Endothelial cell of umbilical vein (primary cell): ENCODE measurements around the gene YWHAE. TPM values are rescaled to one million over a fixed set of nuclear protein-coding genes. Genes with fewer than 3 reads are reported as not detected.

Source experiments
- BruUV-seq: library from RNA; stranded (reverse); fragments of 400-500 nt; replicated peaks from 2 replicates; lab custom pipeline; 2021; lab: Mats Ljungman, UMichigan
- CTCF ChIA-PET: fragments of 300-600, 350-600 bp; sonication (Branson Sonifier 250); formaldehyde crosslinking; loops from one replicate; lab custom pipeline; 2021; ENCODE audit warnings: antibody characterized with exemption, inconsistent platforms; lab: Charles Lee
- POLR2A ChIA-PET: fragments of 300-600, 350-600 bp; sonication (Branson Sonifier 250); formaldehyde crosslinking; loops from one replicate; lab custom pipeline; 2021; ENCODE audit warnings: antibody characterized with exemption, inconsistent platforms; lab: Charles Lee
- DNase-seq: peaks from one replicate; pipeline ENCODE4 v3.0.0-alpha.2; 2011; ENCODE audit warnings: low read depth, low spot score
- FAIRE-seq: peaks from 2 replicates; lab custom pipeline; 2011; peaks lifted over from hg19 to GRCh38; lab: Jason Lieb, UNC
- H2AFZ ChIP-seq: 2 replicates; pipeline ENCODE4 v1.6.0; 2012; ENCODE audit warnings: low read depth, low read length, control low read depth, inconsistent platforms
- H3K27ac ChIP-seq: 2 replicates; pipeline ENCODE4 v1.5.1; 2011; ENCODE audit warnings: low read depth, mild to moderate bottlenecking, control low read depth, low read length, moderate library complexity; ENCODE audit not compliant: insufficient read depth
- H3K27me3 ChIP-seq, 2 experiments: 2 replicates each; pipeline versions ENCODE4 v1.6.0 to v1.6.1; 2011; ENCODE audit warnings: low read length in 2 of 2, mixed read lengths in 1 of 2; ENCODE audit not compliant: control insufficient read depth in 2 of 2, insufficient read depth in 2 of 2
- H3K36me3 ChIP-seq, 2 experiments: 2 replicates in 1 of 2; 3 replicates in 1 of 2; pipeline ENCODE4 v1.5.1; 2011; ENCODE audit warnings: low read length in 2 of 2, mild to moderate bottlenecking in 1 of 2, moderate library complexity in 1 of 2; ENCODE audit not compliant: control insufficient read depth in 2 of 2, insufficient read depth in 2 of 2; ENCODE audit errors: extremely low read depth in 1 of 2
- H3K4me1 ChIP-seq: 3 replicates; pipeline ENCODE4 v1.5.1; 2011; ENCODE audit warnings: mild to moderate bottlenecking, low read length; ENCODE audit not compliant: control insufficient read depth, insufficient read depth; ENCODE audit errors: extremely low read depth
- H3K4me2 ChIP-seq: 2 replicates; pipeline ENCODE4 v1.6.1; 2011; ENCODE audit warnings: low read length, control low read depth, mixed read lengths; ENCODE audit not compliant: insufficient read depth
- H3K4me3 ChIP-seq, 3 experiments: fragments of 200-600 bp in 1 of 3; sonication (generic), shearing (Covaris generic) in 1 of 3; replicated peaks in 1 of 3; 2 replicates each; pipeline ENCODE4 v1.5.1; 2011 to 2016; ENCODE audit warnings: control low read depth in 3 of 3, low read length in 3 of 3, mild to moderate bottlenecking in 2 of 3, inconsistent platforms in 1 of 3, low read depth in 1 of 3, moderate library complexity in 1 of 3; ENCODE audit not compliant: insufficient read depth in 1 of 3
- H3K79me2 ChIP-seq: 2 replicates; pipeline ENCODE4 v1.6.0; 2012; ENCODE audit warnings: low read length, inconsistent platforms; ENCODE audit not compliant: control insufficient read depth, insufficient read depth
- H3K9ac ChIP-seq: replicated peaks from 2 replicates; pipeline ENCODE3; 2011; ENCODE audit warnings: low read length, control low read depth; ENCODE audit not compliant: insufficient read depth; ENCODE audit errors: extremely low read depth
- H3K9me1 ChIP-seq: replicated peaks from 3 replicates; pipeline ENCODE4 v1.6.0; 2011; ENCODE audit warnings: mild to moderate bottlenecking, low read length; ENCODE audit not compliant: control insufficient read depth, insufficient read depth; ENCODE audit errors: extremely low read depth
- H3K9me3 ChIP-seq: replicated peaks from 2 replicates; pipeline ENCODE4 v1.5.1; 2012; ENCODE audit warnings: low read length, inconsistent platforms; ENCODE audit not compliant: control insufficient read depth, insufficient read depth
- H4K20me1 ChIP-seq: replicated peaks from 2 replicates; pipeline ENCODE3; 2011; ENCODE audit warnings: mild to moderate bottlenecking, low read length; ENCODE audit not compliant: control insufficient read depth, insufficient read depth; ENCODE audit errors: extremely low read depth
- EZH2 ChIP-seq: IDR thresholded peaks from 2 replicates; pipeline ENCODE4 v1.6.1; 2012; ENCODE audit warnings: borderline replicate concordance, low read depth, mild to moderate bottlenecking, moderate library complexity, low read length, inconsistent platforms; ENCODE audit not compliant: severe bottlenecking
- FOS ChIP-seq: IDR thresholded peaks from 2 replicates; pipeline ENCODE4 v1.6.1; 2011; ENCODE audit warnings: mild to moderate bottlenecking, low read length, moderate library complexity, borderline replicate concordance; ENCODE audit not compliant: insufficient read depth
- GATA2 ChIP-seq: IDR thresholded peaks from 2 replicates; pipeline ENCODE4 v1.7.0; 2011; ENCODE audit warnings: low read depth, mild to moderate bottlenecking, moderate library complexity, mixed read lengths, low read length; ENCODE audit not compliant: insufficient read length, insufficient read depth
- JUN ChIP-seq: IDR thresholded peaks from 2 replicates; pipeline ENCODE4 v1.6.1; 2011; ENCODE audit warnings: borderline replicate concordance, low read depth; ENCODE audit not compliant: insufficient read length, insufficient read depth
- MYC ChIP-seq: IDR thresholded peaks from one replicate; pipeline ENCODE4 v1.6.1; 2011; ENCODE audit warnings: mild to moderate bottlenecking, low read depth, low read length
- POLR2A ChIP-seq: IDR thresholded peaks from 2 replicates; pipeline ENCODE4 v1.6.1; 2012; ENCODE audit warnings: low read depth, mild to moderate bottlenecking, control low read depth, low read length
- POLR2AphosphoS5 ChIP-seq: IDR thresholded peaks from 2 replicates; pipeline ENCODE4 v1.6.1; 2012; ENCODE audit warnings: low read depth, mild to moderate bottlenecking, control low read depth, low read length, moderate library complexity; ENCODE audit not compliant: insufficient read depth
- dilution Hi-C: fragments of 300-500 bp; cut with MboI; formaldehyde crosslinking; loops from one replicate; pipeline ENCODE4 v1.15.0; 2019; ENCODE audit warnings: low sequenced_read_pairs; ENCODE audit not compliant: extremely low pct_ligation_motif_present
- intact Hi-C: fragments of 100-400 bp; cut with micrococcal nuclease; formaldehyde crosslinking; loops from one replicate; pipeline ENCODE4 v1.10.0; 2022
- polyA plus RNA-seq, 4 experiments: library from polyadenylated mRNA; depleted of rRNA in 3 of 4; stranded (reverse) in 3 of 4; unstranded in 1 of 4; fragments of >200 nt; gene quantifications; 2 replicates each; pipeline versions ENCODE4 v1.2.1 to v1.2.3, GENCODE V29; 2011 to 2012; ENCODE audit warnings: missing spikeins in 1 of 4
- total RNA-seq: library from RNA; stranded (reverse); gene quantifications from 2 replicates; pipeline ENCODE4 v1.2.3, GENCODE V29; 2021
- TF ChIP-seq, protein P1 (sequence below): IDR thresholded peaks from 2 replicates; pipeline ENCODE4 v1.6.1; 2011; ENCODE audit not compliant: insufficient read depth, insufficient read length
- TF ChIP-seq, protein P2 (sequence below), 2 donors: IDR thresholded peaks; 1 replicate in 1 of 2; 2 replicates in 1 of 2; pipeline ENCODE4 v1.5.1; 2011; ENCODE audit warnings: low read length in 2 of 2, mild to moderate bottlenecking in 2 of 2, moderate library complexity in 2 of 2, control low read depth in 1 of 2, inconsistent platforms in 1 of 2, low read depth in 1 of 2; ENCODE audit not compliant: insufficient read depth in 1 of 2; ENCODE audit errors: extremely low read depth in 1 of 2

YWHAE gene
- total and polyA plus RNA-seq, 2 donors (not counting 3 experiments of a cell fraction or from before 2014, with no cell fraction given) = 396 to 819 TPM

DNA sequence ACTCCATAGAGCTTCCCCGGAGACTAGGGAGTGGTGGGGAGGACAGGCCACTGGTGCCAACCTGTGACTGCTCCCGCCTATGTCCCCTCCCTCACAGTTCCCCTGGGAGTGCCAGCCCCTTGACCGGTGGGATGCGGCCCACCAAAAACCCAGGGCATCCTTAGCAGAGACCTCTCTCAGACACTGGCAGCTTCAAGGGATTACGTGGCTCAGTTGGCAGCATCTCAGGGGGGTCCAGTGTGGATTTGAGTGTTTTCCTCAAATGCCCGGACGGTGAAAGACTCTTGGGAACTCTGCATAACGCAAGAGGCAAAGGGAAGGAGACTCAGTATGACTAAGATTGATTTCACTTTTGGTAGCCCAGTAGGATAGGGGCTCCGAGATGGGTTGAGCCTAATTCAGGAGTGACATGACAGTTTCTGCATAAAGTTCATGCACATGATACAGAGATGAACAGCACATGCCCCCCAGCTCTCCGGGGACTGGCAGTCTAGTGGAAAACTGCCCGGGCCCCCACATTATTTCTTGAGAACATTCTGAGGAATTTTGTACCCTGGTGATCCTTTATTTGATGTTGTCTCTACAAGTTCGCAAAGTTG, 70.2 kb downstream of the YWHAE start:
- Histone ChIP-seq H4K20me1 (no peaks in the 10 kb centered on the region), H3K27me3 (no peaks in the 10 kb centered on the region), H3K4me2 (no peak overlapping the region), H3K36me3 (no peaks in the 10 kb centered on the region), H3K9me1 (no peaks in the 10 kb centered on the region), H3K27ac (no peak overlapping the region), H3K9me3 (no peaks in the 10 kb centered on the region), H3K4me3 (no peak overlapping the region), H3K79me2 (no peaks in the 10 kb centered on the region), H2AFZ (no peak overlapping the region), H3K9ac (no peak overlapping the region), H3K4me1 (no peaks in the 10 kb centered on the region)
- dilution Hi-C loops = no loop called here
- TF ChIP-seq, protein P1, sequence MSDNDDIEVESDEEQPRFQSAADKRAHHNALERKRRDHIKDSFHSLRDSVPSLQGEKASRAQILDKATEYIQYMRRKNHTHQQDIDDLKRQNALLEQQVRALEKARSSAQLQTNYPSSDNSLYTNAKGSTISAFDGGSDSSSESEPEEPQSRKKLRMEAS = no peak
- TF ChIP-seq EZH2 (no peak), POLR2A (no peak), JUN (no peak), POLR2AphosphoS5 (no peak), MYC (no peak), FOS (no peak), GATA2 (no peak)
- TF ChIP-seq, protein P2, sequence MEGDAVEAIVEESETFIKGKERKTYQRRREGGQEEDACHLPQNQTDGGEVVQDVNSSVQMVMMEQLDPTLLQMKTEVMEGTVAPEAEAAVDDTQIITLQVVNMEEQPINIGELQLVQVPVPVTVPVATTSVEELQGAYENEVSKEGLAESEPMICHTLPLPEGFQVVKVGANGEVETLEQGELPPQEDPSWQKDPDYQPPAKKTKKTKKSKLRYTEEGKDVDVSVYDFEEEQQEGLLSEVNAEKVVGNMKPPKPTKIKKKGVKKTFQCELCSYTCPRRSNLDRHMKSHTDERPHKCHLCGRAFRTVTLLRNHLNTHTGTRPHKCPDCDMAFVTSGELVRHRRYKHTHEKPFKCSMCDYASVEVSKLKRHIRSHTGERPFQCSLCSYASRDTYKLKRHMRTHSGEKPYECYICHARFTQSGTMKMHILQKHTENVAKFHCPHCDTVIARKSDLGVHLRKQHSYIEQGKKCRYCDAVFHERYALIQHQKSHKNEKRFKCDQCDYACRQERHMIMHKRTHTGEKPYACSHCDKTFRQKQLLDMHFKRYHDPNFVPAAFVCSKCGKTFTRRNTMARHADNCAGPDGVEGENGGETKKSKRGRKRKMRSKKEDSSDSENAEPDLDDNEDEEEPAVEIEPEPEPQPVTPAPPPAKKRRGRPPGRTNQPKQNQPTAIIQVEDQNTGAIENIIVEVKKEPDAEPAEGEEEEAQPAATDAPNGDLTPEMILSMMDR (IDR thresholded peaks at IDR 0.05; ENCODE audit: extremely low read depth in 1 of 2, insufficient read depth in 1 of 2, low read depth in 1 of 2, low read length in 2 of 2) = no peak
- CTCF ChIA-PET = interaction anchor here (0.9 to 1.7 kb wide), 2 partner anchors 36 to 70 kb away, joined by 4 to 7 read pairs; no protein-coding TSS in a partner anchor
- FAIRE-seq (no peak), DNase-seq (no peak)
- intact Hi-C loops = no loop called here
- no TSS peak for BruUV-seq
- POLR2A ChIA-PET = no interaction called here
